HCT116 (cell line): ENCODE data around the gene TINCR. TPM values are rescaled to one million over a fixed set of nuclear protein-coding genes. Genes with fewer than 3 reads are reported as not detected.

Experiments used
- ATAC-seq: fragments of 200-7000 bp; cut with Tn5 transposase; 2 replicates; pipeline ENCODE4 v1.9.1; 2020; ENCODE audit warnings: mild to moderate bottlenecking, moderate library complexity
- BruUV-seq: library from RNA; stranded (reverse); fragments of 400-500 nt; replicated peaks from 2 replicates; lab custom pipeline; 2021; lab: Mats Ljungman, UMichigan
- CTCF ChIA-PET: fragments of 300-600 bp; sonication (Branson Sonifier 250); formaldehyde crosslinking; loops from one replicate; lab custom pipeline; 2021; ENCODE audit warnings: antibody characterized with exemption; lab: Charles Lee
- POLR2A ChIA-PET: fragments of 300-600, 350-600 bp; sonication (Branson Sonifier 250); formaldehyde crosslinking; loops from one replicate; lab custom pipeline; 2021; ENCODE audit warnings: antibody characterized with exemption; lab: Charles Lee
- RAD21 ChIA-PET, 2 experiments: fragments of 300-600 bp; sonication (Branson Sonifier 250); formaldehyde crosslinking; loops; one replicate each; lab custom pipeline; 2023; ENCODE audit warnings: low total read pairs in 2 of 2; ENCODE audit not compliant: uncharacterized antibody in 2 of 2, unreplicated experiment in 2 of 2, low non-redundant PET in 1 of 2; lab: Charles Lee
- DNase-seq: peaks from one replicate; pipeline ENCODE4 v3.0.0-alpha.2; 2010; ENCODE audit warnings: low read depth, low spot score
- H2AFZ ChIP-seq: fragments of 200-600 bp; shearing (Covaris generic), sonication (generic); 2 replicates; pipeline ENCODE4 v1.6.1; 2017; ENCODE audit warnings: low read depth, mixed run types, mixed read lengths, antibody characterized with exemption, low read length; ENCODE audit not compliant: poor library complexity, severe bottlenecking
- H3K27ac ChIP-seq: 2 replicates; pipeline ENCODE4 v1.5.1; 2012; ENCODE audit warnings: low read depth, low read length
- H3K27me3 ChIP-seq: fragments of 200-600 bp; sonication (generic); 2 replicates; pipeline ENCODE4 v1.6.1; 2016; ENCODE audit warnings: mixed run types, low read length, mixed read lengths; ENCODE audit not compliant: insufficient read depth
- H3K36me3 ChIP-seq, 2 experiments: fragments of 200-500 bp in 1 of 2; fragments of 200-600 bp in 1 of 2; sonication (Bioruptor generic) in 1 of 2; sonication (generic) in 1 of 2; 2 replicates each; pipeline versions ENCODE4 v1.5.1 to v1.6.1; 2014 to 2016; ENCODE audit warnings: low read length in 2 of 2, inconsistent platforms in 1 of 2, mixed read lengths in 1 of 2, mixed run types in 1 of 2; ENCODE audit not compliant: insufficient read depth in 2 of 2, control insufficient read depth in 1 of 2
- H3K4me1 ChIP-seq, 2 experiments: fragments of 200-600 bp in 1 of 2; sonication (generic) in 1 of 2; 2 replicates each; pipeline versions ENCODE4 v1.5.1 to v1.6.1; 2012 to 2017; ENCODE audit warnings: low read length in 2 of 2, inconsistent platforms in 1 of 2, mild to moderate bottlenecking in 1 of 2, mixed read lengths in 1 of 2, mixed run types in 1 of 2, moderate library complexity in 1 of 2; ENCODE audit not compliant: insufficient read depth in 2 of 2, control insufficient read depth in 1 of 2
- H3K4me2 ChIP-seq: fragments of 200-600 bp; sonication (generic); 2 replicates; pipeline ENCODE4 v1.6.1; 2017; ENCODE audit warnings: mixed run types, low read length, mixed read lengths
- H3K4me3 ChIP-seq, 2 experiments: fragments of 200-600 bp in 1 of 2; sonication (generic) in 1 of 2; replicated peaks in 1 of 2; 2 replicates each; pipeline ENCODE4 v1.5.1; 2011 to 2016; ENCODE audit warnings: low read length in 2 of 2, control low read depth in 1 of 2, low read depth in 1 of 2, mild to moderate bottlenecking in 1 of 2, mixed read lengths in 1 of 2, mixed run types in 1 of 2
- H3K79me2 ChIP-seq: fragments of 200-600 bp; sonication (generic); 2 replicates; pipeline ENCODE4 v1.6.1; 2017; ENCODE audit warnings: mild to moderate bottlenecking, mixed run types, low read length, moderate library complexity, mixed read lengths; ENCODE audit not compliant: insufficient read depth
- H3K9ac ChIP-seq: fragments of 200-600 bp; sonication (generic); 2 replicates; pipeline ENCODE4 v1.6.1; 2016; ENCODE audit warnings: low read length, mixed read lengths
- H3K9me2 ChIP-seq: fragments of 200-600 bp; sonication (generic), shearing (Covaris generic); 2 replicates; pipeline ENCODE4 v1.6.1; 2017; ENCODE audit warnings: mixed run types, mild to moderate bottlenecking, moderate library complexity; ENCODE audit not compliant: insufficient read depth
- H3K9me3 ChIP-seq, 2 experiments: fragments of 200-500 bp in 1 of 2; fragments of 200-600 bp in 1 of 2; sonication (Bioruptor generic) in 1 of 2; sonication (generic) in 1 of 2; 2 replicates each; pipeline ENCODE4 v1.6.1; 2014 to 2017; ENCODE audit warnings: low read length in 2 of 2, mixed read lengths in 2 of 2, inconsistent platforms in 1 of 2, low read depth in 1 of 2, mild to moderate bottlenecking in 1 of 2, mixed run types in 1 of 2, moderate library complexity in 1 of 2; ENCODE audit not compliant: control insufficient read depth in 1 of 2, insufficient read depth in 1 of 2
- H4K20me1 ChIP-seq: fragments of 200-600 bp; sonication (generic), shearing (Covaris generic); 2 replicates; pipeline ENCODE4 v1.6.1; 2017; ENCODE audit warnings: mixed run types, mild to moderate bottlenecking, moderate library complexity; ENCODE audit not compliant: insufficient read depth
- ATF3 ChIP-seq: IDR thresholded peaks from 2 replicates; pipeline ENCODE4 v1.6.1; 2012
- CEBPB ChIP-seq: IDR thresholded peaks from 2 replicates; pipeline ENCODE4 v1.6.1; 2012; ENCODE audit warnings: low read depth
- CTCF ChIP-seq, 3 experiments: fragments of 200-600 bp in 1 of 3; sonication (generic) in 1 of 3; IDR thresholded peaks in 2 of 3; conservative IDR thresholded peaks in 1 of 3; 2 replicates each; pipeline ENCODE4 v1.5.1; 2012 to 2017; ENCODE audit warnings: low read depth in 2 of 3, low read length in 2 of 3, antibody characterized with exemption in 1 of 3, borderline replicate concordance in 1 of 3, control low read depth in 1 of 3, mild to moderate bottlenecking in 1 of 3, mixed read lengths in 1 of 3, mixed run types in 1 of 3, moderate library complexity in 1 of 3; ENCODE audit not compliant: insufficient read depth in 1 of 3
- EGR1 ChIP-seq: IDR thresholded peaks from 2 replicates; pipeline ENCODE4 v1.6.1; 2012; ENCODE audit warnings: low read depth
- EZH2 ChIP-seq: fragments of 200-600 bp; sonication (generic); IDR thresholded peaks from 2 replicates; pipeline ENCODE4 v1.6.1; 2017; ENCODE audit warnings: antibody characterized with exemption, mixed run types
- EZH2phosphoT487 ChIP-seq: fragments of 200-600 bp; IDR thresholded peaks from 2 replicates; pipeline ENCODE4 v1.6.1; 2018; ENCODE audit warnings: antibody characterized with exemption, borderline replicate concordance
- FOSL1 ChIP-seq: IDR thresholded peaks from 2 replicates; pipeline ENCODE4 v1.6.1; 2012; ENCODE audit warnings: low read depth
- MAX ChIP-seq: IDR thresholded peaks from 2 replicates; pipeline ENCODE4 v1.6.1; 2012
- POLR2A ChIP-seq: IDR thresholded peaks from 2 replicates; pipeline ENCODE4 v1.7.0; 2011; ENCODE audit warnings: borderline replicate concordance; ENCODE audit not compliant: insufficient read depth, insufficient read length; ENCODE audit errors: extremely low read depth
- POLR2AphosphoS5 ChIP-seq: IDR thresholded peaks from 2 replicates; pipeline ENCODE4 v1.6.1; 2011; ENCODE audit warnings: mild to moderate bottlenecking, low read depth, low read length, moderate library complexity
- SIN3A ChIP-seq: IDR thresholded peaks from 2 replicates; pipeline ENCODE4 v1.6.1; 2012; ENCODE audit warnings: low read depth
- SP1 ChIP-seq: IDR thresholded peaks from 2 replicates; pipeline ENCODE4 v1.6.1; 2012; ENCODE audit warnings: low read depth
- SRF ChIP-seq: IDR thresholded peaks from 2 replicates; pipeline ENCODE4 v1.6.1; 2012; ENCODE audit warnings: low read depth
- TCF7L2 ChIP-seq: IDR thresholded peaks from 2 replicates; pipeline ENCODE4 v1.7.0; 2011; ENCODE audit warnings: borderline replicate concordance, inconsistent platforms; ENCODE audit not compliant: insufficient read depth, insufficient read length; ENCODE audit errors: extremely low read depth
- YY1 ChIP-seq: IDR thresholded peaks from 2 replicates; pipeline ENCODE4 v1.6.1; 2011; ENCODE audit warnings: low read length, low read depth, moderate library complexity, mild to moderate bottlenecking; ENCODE audit not compliant: insufficient replicate concordance; ENCODE audit errors: extremely low read depth
- ZBTB33 ChIP-seq: IDR thresholded peaks from 2 replicates; pipeline ENCODE4 v1.6.1; 2011; ENCODE audit warnings: mild to moderate bottlenecking, low read length, moderate library complexity; ENCODE audit not compliant: insufficient replicate concordance; ENCODE audit errors: extremely low read depth
- ZFX ChIP-seq: fragments of 450-650 bp; IDR thresholded peaks from 2 replicates; pipeline ENCODE4 v1.6.1; 2017
- ZNF274 ChIP-seq: fragments of 200-500 bp; sonication (Bioruptor generic); IDR thresholded peaks from 2 replicates; pipeline ENCODE4 v1.6.1; 2014; ENCODE audit warnings: mild to moderate bottlenecking, low read depth, low read length, inconsistent platforms
- intact Hi-C: fragments of 100-400 bp; cut with micrococcal nuclease; formaldehyde crosslinking; loops from 2 replicates; pipeline ENCODE4 v1.10.0; 2022
- total RNA-seq: library from RNA; stranded (reverse); gene quantifications from one replicate; pipeline ENCODE4 v1.2.1, GENCODE V29; 2021; ENCODE audit not compliant: unreplicated experiment

TINCR gene
- total RNA-seq, 1 experiment from 2014 or later: 6.1 TPM

- H3K27ac ChIP-seq: no peak overlapping the region
- ATAC-seq (no peak), DNase-seq (no peak)
- H3K4me3 ChIP-seq: no peak overlapping the region
- ChIA-PET POLR2A (no interaction called here), CTCF (no interaction called here), RAD21 (no interaction called here)
- TF ChIP-seq FOSL1 (no peak), POLR2AphosphoS5 (no peak), POLR2A (no peak), TCF7L2 (no peak), CTCF (IDR thresholded peaks at IDR 0.05 in 2 of 3, conservative IDR thresholded peaks at IDR 0.05 in 1 of 3; ENCODE audit: borderline replicate concordance in 1 of 3, insufficient read depth in 1 of 3, low read depth in 2 of 3, low read length in 2 of 3) (no peak), MAX (no peak), EGR1 (no peak), SP1 (no peak), CEBPB (no peak), ATF3 (no peak), ZNF274 (no peak), EZH2phosphoT487 (no peak), ZFX (no peak), YY1 (no peak), EZH2 (no peak), SIN3A (no peak), ZBTB33 (no peak), SRF (no peak)
- no peak overlapping the region for H3K9ac ChIP-seq
- H4K20me1 ChIP-seq: no peaks in the 10 kb centered on the region
- no peak overlapping the region for H2AFZ ChIP-seq
- no peaks in the 10 kb centered on the region for H3K9me3 ChIP-seq
- H3K4me2 ChIP-seq: no peak overlapping the region
- intact Hi-C loops: loop anchor here (5.0 kb wide), 1 partner anchor 532 kb away; no protein-coding TSS in a partner anchor
- H3K36me3 ChIP-seq: no peaks in the 10 kb centered on the region; a peak in 1 of 4 replicates
- no peaks in the 10 kb centered on the region for H3K9me2 ChIP-seq
- no peaks in the 10 kb centered on the region for H3K79me2 ChIP-seq
- peaks cover 0 to 6% of the 10 kb centered on the region in 2 experiments; a peak in 1 of 4 replicates for H3K4me1 ChIP-seq
- no TSS peak for BruUV-seq
- H3K27me3 ChIP-seq: no peaks in the 10 kb centered on the region
Measured at GRCh38 chr19:5579286-5579685, 11.5 kb upstream of the TINCR start.
